ENCODE measurements around the gene FYN. TPM values are rescaled to one million over a fixed set of nuclear protein-coding genes. Genes with fewer than 3 reads are reported as not detected.

The FYN gene
- total RNA-seq, 1 donor from 2014 or later = 130 TPM

- peak overlapping the region; percentile 13 for H3K27ac ChIP-seq
- DNase-seq (ENCODE audit: extremely low spot score in 2 of 2) = no peak
Measured at GRCh38 chr6:111746983-111747382, 126.3 kb downstream of the FYN start.

GRCh38 chr6:111745636-111746035, 127.6 kb downstream of the FYN start:
- Histone ChIP-seq H3K4me3 (no peak overlapping the region), H3K36me3 (no peaks in the 10 kb centered on the region), H3K27ac (no peak overlapping the region), H3K9me3 (no peaks in the 10 kb centered on the region), H3K4me1 (peaks cover 41% of the 10 kb centered on the region), H3K27me3 (no peaks in the 10 kb centered on the region)
- intact Hi-C loops (cut with DNase I) = no loop called here
- DNase-seq (ENCODE audit: extremely low spot score in 2 of 2) = no peak
- TF ChIP-seq CTCF (IDR thresholded peaks at IDR 0.05) (no peak), POLR2A (IDR thresholded peaks at IDR 0.05) (no peak), POLR2AphosphoS5 (IDR thresholded peaks at IDR 0.05; ENCODE audit: insufficient read depth in 1 of 2, low read depth in 1 of 2) (no peak)

More at GRCh38 chr6:111746983-111747382, 126.3 kb downstream of the FYN start:
- Histone ChIP-seq H3K4me3 (no peak overlapping the region), H3K9me3 (no peaks in the 10 kb centered on the region), H3K36me3 (no peaks in the 10 kb centered on the region), H3K4me1 (peaks cover 38% of the 10 kb centered on the region), H3K27me3 (no peaks in the 10 kb centered on the region)
- intact Hi-C loops (cut with DNase I) = no loop called here
- no peak for TF ChIP-seq POLR2A (IDR thresholded peaks at IDR 0.05)
- no peak for TF ChIP-seq POLR2AphosphoS5 (IDR thresholded peaks at IDR 0.05; ENCODE audit: insufficient read depth in 1 of 2, low read depth in 1 of 2)
- TF ChIP-seq CTCF (IDR thresholded peaks at IDR 0.05) = no peak

- H3K9me3 ChIP-seq = no peaks in the 10 kb centered on the region
- no peak for DNase-seq (ENCODE audit: extremely low spot score in 2 of 2)
- peaks cover 45% of the 10 kb centered on the region for H3K4me1 ChIP-seq
- no peak overlapping the region for H3K4me3 ChIP-seq
- intact Hi-C loops (cut with DNase I) = no loop called here
- no peaks in the 10 kb centered on the region for H3K36me3 ChIP-seq
- TF ChIP-seq POLR2AphosphoS5 (IDR thresholded peaks at IDR 0.05; ENCODE audit: insufficient read depth in 1 of 2, low read depth in 1 of 2) (no peak), CTCF (IDR thresholded peaks at IDR 0.05) (no peak)
- no peak overlapping the region for H3K27ac ChIP-seq
- no peaks in the 10 kb centered on the region for H3K27me3 ChIP-seq
Measured at GRCh38 chr6:111745186-111745585, 128.1 kb downstream of the FYN start.

- peak overlapping the region; percentile 7 for H3K27ac ChIP-seq
- peaks cover 56% of the 10 kb centered on the region for H3K4me1 ChIP-seq
- H3K9me3 ChIP-seq = no peaks in the 10 kb centered on the region
- intact Hi-C loops (cut with DNase I) = no loop called here
- no peak for TF ChIP-seq POLR2AphosphoS5 (IDR thresholded peaks at IDR 0.05; ENCODE audit: insufficient read depth in 1 of 2, low read depth in 1 of 2)
- no peak for TF ChIP-seq POLR2A (IDR thresholded peaks at IDR 0.05)
- no peak for TF ChIP-seq CTCF (IDR thresholded peaks at IDR 0.05)
- H3K4me3 ChIP-seq = no peak overlapping the region
- no peaks in the 10 kb centered on the region for H3K36me3 ChIP-seq
- DNase-seq (ENCODE audit: extremely low spot score in 2 of 2) = no peak
- no peaks in the 10 kb centered on the region for H3K27me3 ChIP-seq
Measured at GRCh38 chr6:111743862-111744692, 129.2 kb downstream of the FYN start.

- H3K36me3 ChIP-seq = no peaks in the 10 kb centered on the region
- H3K9me3 ChIP-seq = no peaks in the 10 kb centered on the region
- intact Hi-C loops (cut with DNase I) = no loop called here
- H3K4me3 ChIP-seq = no peak overlapping the region
- TF ChIP-seq CTCF (IDR thresholded peaks at IDR 0.05) = no peak
- no peak for TF ChIP-seq POLR2A (IDR thresholded peaks at IDR 0.05)
- no peak for TF ChIP-seq POLR2AphosphoS5 (IDR thresholded peaks at IDR 0.05; ENCODE audit: insufficient read depth in 1 of 2, low read depth in 1 of 2)
- no peaks in the 10 kb centered on the region for H3K27me3 ChIP-seq
- peaks cover 58% of the 10 kb centered on the region for H3K4me1 ChIP-seq
- H3K27ac ChIP-seq = peak overlapping the region; percentile 7
- DNase-seq (ENCODE audit: extremely low spot score in 2 of 2) = no peak
Measured at GRCh38 chr6:111743360-111743759, 129.9 kb downstream of the FYN start.

All from vagina (tissue), 2 donors.